K562 (cell line): ENCODE measurements around the gene VWF. TPM values are rescaled to one million over a fixed set of nuclear protein-coding genes. Genes with fewer than 3 reads are reported as not detected.

Source experiments
- ARID1B ChIP-seq: fragments of 450-650 bp; IDR thresholded peaks from 2 replicates; pipeline ENCODE4 v1.6.1; 2016; ENCODE audit warnings: antibody characterized with exemption, mild to moderate bottlenecking, inconsistent platforms
- ATF2 ChIP-seq: sonication (generic); formaldehyde crosslinking; IDR thresholded peaks from 2 replicates; pipeline ENCODE4 v1.8.1; 2022; ENCODE audit warnings: missing genetic modification reagents
- CEBPG ChIP-seq, 3 experiments: fragments of 200-800 bp in 1 of 3; sonication (Bioruptor generic) in 1 of 3; sonication (generic) in 1 of 3; formaldehyde crosslinking in 1 of 3; IDR thresholded peaks in 2 of 3; conservative IDR thresholded peaks in 1 of 3; 2 replicates each; pipeline versions ENCODE4 v1.6.1 to v1.8.0; 2016 to 2022; ENCODE audit warnings: missing compliant biosample characterization in 2 of 3, missing genetic modification characterization in 2 of 3, mild to moderate bottlenecking in 1 of 3, missing genetic modification reagents in 1 of 3
- EGR1 ChIP-seq: fragments of 450-650 bp; conservative IDR thresholded peaks from 2 replicates; pipeline ENCODE4 v1.6.1; 2017; ENCODE audit warnings: mild to moderate bottlenecking
- FOXJ2 ChIP-seq: fragments of 200-800 bp; sonication (Bioruptor generic); IDR thresholded peaks from 2 replicates; pipeline ENCODE4 v1.6.1; 2016; ENCODE audit warnings: missing genetic modification characterization, missing compliant biosample characterization
- GTF2F1 ChIP-seq: IDR thresholded peaks from 2 replicates; pipeline ENCODE4 v1.6.1; 2011; ENCODE audit warnings: low read depth, low read length, improper control_type of control experiment
- JUN ChIP-seq, 2 experiments: sonication (generic) in 1 of 2; formaldehyde crosslinking in 1 of 2; IDR thresholded peaks; 2 replicates each; pipeline versions ENCODE4 v1.6.1 to v1.8.0; 2012 to 2022; ENCODE audit warnings: borderline replicate concordance in 2 of 2, mild to moderate bottlenecking in 2 of 2, improper control_type of control experiment in 1 of 2, low read depth in 1 of 2, low read length in 1 of 2, missing genetic modification reagents in 1 of 2
- JUND ChIP-seq, 2 experiments: IDR thresholded peaks; 2 replicates in 1 of 2; 3 replicates in 1 of 2; pipeline ENCODE4 v1.6.1; 2011; ENCODE audit warnings: borderline replicate concordance in 2 of 2, low read depth in 2 of 2, low read length in 2 of 2, improper control_type of control experiment in 1 of 2, missing biosample characterization in 1 of 2, missing genetic modification characterization in 1 of 2, missing genetic modification reagents in 1 of 2
- MBD1 ChIP-seq: fragments of 250-450 bp; sonication (Bioruptor Pico); IDR thresholded peaks from 2 replicates; pipeline ENCODE4 v1.8.0; 2022; ENCODE audit warnings: inconsistent platforms
- MNT ChIP-seq, 2 experiments: fragments of 450-650 bp; conservative IDR thresholded peaks; 2 replicates each; pipeline ENCODE4 v1.6.1; 2017; ENCODE audit warnings: mild to moderate bottlenecking in 2 of 2, moderate library complexity in 2 of 2
- RAD21 ChIP-seq, 2 experiments: fragments of 250-450 bp in 1 of 2; fragments of 450-650 bp in 1 of 2; sonication (Bioruptor Pico) in 1 of 2; formaldehyde crosslinking in 1 of 2; IDR thresholded peaks in 1 of 2; conservative IDR thresholded peaks in 1 of 2; 2 replicates each; pipeline versions ENCODE4 v1.4.0 to v1.8.0; 2020 to 2022; ENCODE audit warnings: mild to moderate bottlenecking in 2 of 2, moderate library complexity in 1 of 2
- RBFOX2 ChIP-seq: fragments of 200-400 bp; formaldehyde crosslinking; IDR thresholded peaks from 2 replicates; pipeline ENCODE4 v1.6.1; 2017; ENCODE audit warnings: low read depth, mild to moderate bottlenecking, low read length, moderate library complexity
- SMARCE1 ChIP-seq: fragments of 450-650 bp; IDR thresholded peaks from 2 replicates; pipeline ENCODE4 v1.7.1; 2016; ENCODE audit warnings: mild to moderate bottlenecking
- TBL1XR1 ChIP-seq, 2 experiments: IDR thresholded peaks; 2 replicates each; pipeline ENCODE4 v1.6.1; 2012; ENCODE audit warnings: improper control_type of control experiment in 2 of 2, low read length in 2 of 2, mild to moderate bottlenecking in 1 of 2
- ZBTB33 ChIP-seq: sonication (generic); formaldehyde crosslinking; IDR thresholded peaks from 2 replicates; pipeline ENCODE4 v1.8.1; 2023; ENCODE audit warnings: mild to moderate bottlenecking, missing genetic modification reagents
- ZBTB7A ChIP-seq: IDR thresholded peaks from 2 replicates; pipeline ENCODE4 v1.6.1; 2011; ENCODE audit warnings: low read depth, mild to moderate bottlenecking, low read length, moderate library complexity, borderline replicate concordance; ENCODE audit not compliant: control insufficient read depth
- polyA plus RNA-seq, 8 experiments: library from polyadenylated mRNA; depleted of rRNA in 4 of 8; stranded (reverse) in 5 of 8; unstranded in 3 of 8; fragments of >200 nt; fragmentation: Nextera tagmentation in 2 of 8; fragmentation: Illumina TruSeq in 1 of 8; extraction: Ambion mirVana in 2 of 8; extraction: Trizol in 1 of 8; gene quantifications; 2 replicates each; pipeline versions ENCODE4 v1.2.1 to v1.2.3, GENCODE V29; 2011 to 2014; ENCODE audit warnings: inconsistent platforms in 1 of 8, missing spikeins in 1 of 8
- total RNA-seq, 7 experiments: library from RNA; depleted of rRNA in 6 of 7; stranded (reverse); fragments of >200 nt in 6 of 7; fragmentation: Illumina TruSeq in 2 of 7; extraction: Trizol in 2 of 7; gene quantifications; 2 replicates each; pipeline versions ENCODE4 v1.2.1 to v1.2.3, GENCODE V29; 2011 to 2021; ENCODE audit warnings: low replicate concordance in 1 of 7

Gene VWF
- total and polyA plus RNA-seq, 9 of the 15 experiments (the other 6 are each of a cell fraction or from before 2014, with no cell fraction given) = 0.53 TPM; not detected in 8

- no peak for TF ChIP-seq GTF2F1
- peak; percentile 95 for TF ChIP-seq SMARCE1
- peak; percentile 50; the same call in 1 of the 2 replicates for TF ChIP-seq ZBTB7A
- 0 out of 2 replicates have a peak, but pooled peaks have one; percentile 32 for TF ChIP-seq ZBTB33 (CRISPR knock-in tag)
- TF ChIP-seq FOXJ2 (tag) = peak; percentile 56; the same call in 1 of the 2 replicates
- no peak for TF ChIP-seq MBD1 (CRISPR knock-in tag)
- TF ChIP-seq MNT (conservative IDR thresholded peaks at IDR 0.05) = peak in 1 of 2 experiments; percentile 50; a peak in 1 of 4 replicates
- peak; percentile 42; the same call in 1 of the 2 replicates for TF ChIP-seq RBFOX2
- peak; percentile 99 for TF ChIP-seq JUND (IDR thresholded peaks at IDR 0.05; ENCODE audit: borderline replicate concordance, low read depth, low read length)
- TF ChIP-seq JUND (tag; IDR thresholded peaks at IDR 0.05; ENCODE audit: borderline replicate concordance, low read depth, low read length) = peak; percentile 98
- peak in 1 of 2 experiments; percentile 85; a peak in 2 of 4 replicates for TF ChIP-seq TBL1XR1 (IDR thresholded peaks at IDR 0.05; ENCODE audit: low read length in 2 of 2)
- TF ChIP-seq EGR1 = peak; percentile 90
- TF ChIP-seq RAD21 (CRISPR knock-in tag; conservative IDR thresholded peaks at IDR 0.05 in 1 of 2, IDR thresholded peaks at IDR 0.05 in 1 of 2) = 0 out of 4 replicates have a peak, but pooled peaks of 1 of the 2 experiments have one; percentile 21
- TF ChIP-seq ARID1B = peak; percentile 90
- TF ChIP-seq CEBPG (CRISPR knock-in tag; IDR thresholded peaks at IDR 0.05) = peak; percentile 57; the same call in 1 of the 2 replicates
- peak in 1 of 2 experiments; percentile 38; a peak in 1 of 4 replicates for TF ChIP-seq CEBPG (tag; conservative IDR thresholded peaks at IDR 0.05 in 1 of 2, IDR thresholded peaks at IDR 0.05 in 1 of 2)
- TF ChIP-seq JUN (IDR thresholded peaks at IDR 0.05; ENCODE audit: borderline replicate concordance, low read depth, low read length) = peak; percentile 100
- peak; percentile 86; the same call in 1 of the 2 replicates for TF ChIP-seq JUN (CRISPR knock-in tag; IDR thresholded peaks at IDR 0.05; ENCODE audit: borderline replicate concordance)
- peak; percentile 75; the same call in 1 of the 2 replicates for TF ChIP-seq ATF2 (CRISPR knock-in tag)
Measured at GRCh38 chr12:6167327-6168280, 43.1 kb upstream of the VWF start (continued).
